GM21717 (cell line): ENCODE results near the gene MORN4.
"Not testable (repeated sequence)": the region's sequence is repeated elsewhere in the genome, so short reads cannot be mapped to it uniquely, and the experiment has no call there.

ENCODE experiments used
- ATAC-seq: cut with Tn5 transposase; IDR thresholded peaks from one replicate; pipeline ENCODE4 v1.9.1; 2021; ENCODE audit warnings: mild to moderate bottlenecking, moderate library complexity; ENCODE audit not compliant: unreplicated experiment

Gene MORN4

DNA sequence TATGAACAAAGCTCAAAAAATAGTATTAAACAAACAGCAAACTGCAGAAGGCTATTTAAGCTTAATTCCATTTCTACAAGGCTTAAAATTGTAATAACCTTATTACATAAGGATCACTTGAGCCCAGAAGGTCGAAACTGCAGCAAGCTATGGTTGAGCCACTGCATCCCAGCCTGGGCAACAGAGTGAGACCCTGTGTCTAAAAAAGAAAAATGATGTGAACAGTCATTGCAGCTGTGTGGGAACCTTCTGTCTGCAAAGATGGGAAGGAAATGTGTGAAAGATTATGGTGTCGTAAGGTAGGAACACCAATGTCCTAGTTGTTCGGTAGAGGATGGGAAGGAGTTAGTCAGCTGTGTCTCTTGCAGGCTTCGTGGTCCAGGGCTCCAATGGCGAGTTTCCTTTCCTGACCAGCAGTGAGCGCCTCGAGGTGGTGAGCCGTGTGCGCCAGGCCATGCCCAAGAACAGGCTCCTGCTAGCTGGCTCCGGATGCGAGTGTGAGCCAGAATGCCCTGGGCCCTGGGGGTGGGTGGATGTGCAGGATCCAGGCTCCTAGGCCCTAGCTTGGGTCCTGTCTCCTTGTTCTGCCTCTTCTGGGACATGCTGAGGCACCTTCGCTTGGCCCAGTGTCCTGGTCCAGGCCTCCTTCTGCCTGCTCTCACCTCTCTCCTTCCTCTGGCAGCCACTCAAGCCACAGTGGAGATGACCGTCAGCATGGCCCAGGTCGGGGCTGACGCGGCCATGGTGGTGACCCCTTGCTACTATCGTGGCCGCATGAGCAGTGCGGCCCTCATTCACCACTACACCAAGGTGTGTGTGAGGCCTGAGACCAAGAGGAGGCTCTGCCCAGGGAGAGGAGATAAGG, 34.7 kb downstream of the MORN4 start:
- ATAC-seq, result no peak

GRCh38 chr10:97597778-97598177, 35.5 kb downstream of the MORN4 start:
- no peak for ATAC-seq

DNA sequence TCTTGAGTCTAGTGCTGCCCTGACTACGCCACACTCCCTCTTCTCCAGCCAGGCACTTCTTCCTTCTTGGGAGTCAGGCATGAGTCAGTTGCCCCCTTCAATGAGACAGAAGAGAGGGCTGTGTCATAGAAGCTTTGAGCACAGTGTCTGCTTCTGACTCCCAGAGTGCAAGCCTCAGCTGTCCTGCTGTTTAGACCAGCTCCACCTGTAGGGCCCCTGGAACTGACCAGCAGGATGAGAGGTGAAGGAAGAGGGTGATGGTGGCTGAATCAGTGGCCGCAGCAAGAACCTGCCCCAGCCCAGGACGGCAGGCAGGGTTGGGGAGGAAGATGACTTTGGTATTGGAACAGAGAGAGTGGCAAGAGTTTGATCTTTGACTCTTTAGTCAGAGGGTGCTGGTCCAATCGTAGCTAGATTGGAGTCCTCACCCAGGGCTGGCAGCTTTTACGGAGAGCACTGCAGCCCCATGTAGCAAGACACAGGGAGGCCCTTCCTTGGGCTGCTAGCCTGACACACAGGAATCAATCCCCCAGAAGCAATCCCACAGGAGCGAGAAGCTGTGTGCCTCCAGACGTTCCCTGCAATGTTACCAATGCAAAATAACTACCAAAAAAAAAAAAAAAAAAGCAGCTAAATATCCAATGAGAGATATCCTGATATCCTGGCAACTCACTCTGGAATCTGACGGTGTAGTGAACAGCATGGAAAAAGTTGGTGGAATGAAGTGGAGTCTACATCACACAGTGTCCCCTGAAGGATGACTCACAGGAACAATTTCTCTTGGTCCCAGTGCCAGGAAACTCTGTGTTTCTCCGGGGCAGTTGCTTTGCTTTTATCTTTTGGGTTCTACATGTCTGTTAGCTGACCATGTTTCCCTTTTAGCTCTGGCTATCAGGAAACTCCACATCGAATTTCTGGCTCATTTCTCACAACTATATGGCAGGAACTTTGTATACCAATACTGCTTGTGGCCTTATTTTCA, 36.9 kb downstream of the MORN4 start:
- no peak for ATAC-seq

DNA sequence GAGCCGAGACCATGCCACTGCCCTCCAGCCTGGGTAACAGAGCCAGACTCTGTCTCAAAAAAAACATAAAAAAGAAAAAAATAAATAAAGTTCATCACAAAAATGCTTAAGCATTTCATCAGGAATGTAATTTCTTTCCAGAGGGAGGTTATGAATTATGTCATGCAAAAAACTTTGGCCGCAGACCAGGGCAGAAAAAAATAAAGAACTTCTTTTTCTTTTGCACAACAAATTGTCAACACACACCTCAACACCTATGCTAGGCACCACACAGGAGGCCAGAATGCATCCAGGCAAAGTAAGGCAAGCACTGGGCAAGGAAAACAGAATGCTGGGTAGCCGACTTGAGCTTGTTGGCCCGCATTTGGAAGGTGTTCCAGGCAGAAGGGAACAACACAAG, 39.9 kb downstream of the MORN4 start:
- no peak for ATAC-seq

GRCh38 chr10:97590748-97591495, 42.4 kb downstream of the MORN4 start:
- ATAC-seq, result no peak

GRCh38 chr10:97590082-97590747, 43.1 kb downstream of the MORN4 start:
- ATAC-seq, result no peak

DNA sequence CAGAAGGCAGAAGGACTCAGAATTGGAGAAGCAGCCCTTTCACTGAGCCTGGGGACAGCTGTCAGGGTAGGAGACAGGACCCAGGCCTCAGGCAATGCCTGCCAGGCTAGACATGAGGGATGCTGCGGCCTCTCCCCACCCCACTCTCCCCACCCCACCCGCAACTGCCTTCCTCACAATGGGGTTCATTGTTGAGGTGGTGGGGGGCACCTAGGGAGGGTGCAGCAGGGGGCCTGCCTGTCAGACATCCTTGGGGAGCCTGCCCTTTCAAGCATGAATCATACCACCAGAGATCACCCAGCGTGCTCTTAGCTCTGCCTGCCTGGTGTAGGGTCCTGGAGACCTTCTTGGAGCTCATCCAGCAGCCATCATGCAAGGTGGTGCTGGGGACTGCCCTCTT, 43.8 kb downstream of the MORN4 start, which contains the start of gene C10orf62:
Gene C10orf62 (plus strand): TSS at position 243 of the 400 bp plus-strand sequence. CDS start 177 bp downstream, outside the sequence.
- ATAC-seq, result no peak

DNA sequence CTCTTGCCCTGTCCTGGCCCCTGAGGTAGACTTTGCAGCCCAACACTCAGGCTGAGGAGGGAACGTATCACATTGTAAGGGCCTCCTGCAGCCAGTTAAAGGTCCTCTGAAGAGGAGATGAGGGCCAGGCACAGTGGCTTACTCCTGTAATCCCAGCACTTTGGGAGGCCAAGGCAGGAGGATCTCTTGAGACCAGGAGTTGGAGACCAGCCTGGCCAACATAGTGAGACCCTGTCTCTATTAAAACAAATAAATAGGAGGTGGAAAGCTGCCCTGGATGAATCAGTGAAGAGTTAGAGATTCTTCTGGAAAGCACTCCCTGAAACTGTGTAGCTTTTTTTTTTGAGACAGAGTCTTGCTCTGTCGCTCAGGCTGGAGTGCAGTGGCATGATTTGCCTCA, 46.1 kb downstream of the MORN4 start:
- no peak for ATAC-seq

DNA sequence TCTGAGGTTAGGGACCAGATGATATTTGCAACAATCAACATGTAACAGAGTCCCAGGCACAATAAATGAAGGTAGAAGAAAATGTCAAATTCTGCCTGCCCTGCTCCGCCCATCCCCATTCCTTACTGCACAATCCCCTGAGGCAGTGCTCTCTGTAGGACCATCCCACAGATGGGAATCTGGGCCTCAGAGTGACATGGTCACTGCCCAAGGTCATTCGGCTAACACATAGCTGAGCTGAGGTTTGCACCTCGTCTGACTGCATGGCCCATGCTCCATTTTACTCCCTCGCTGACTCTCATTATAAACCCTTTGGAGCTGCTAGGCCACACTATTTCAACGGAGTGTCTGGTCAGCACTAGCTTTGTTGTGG, 47.9 kb downstream of the MORN4 start:
- ATAC-seq, result no peak

DNA sequence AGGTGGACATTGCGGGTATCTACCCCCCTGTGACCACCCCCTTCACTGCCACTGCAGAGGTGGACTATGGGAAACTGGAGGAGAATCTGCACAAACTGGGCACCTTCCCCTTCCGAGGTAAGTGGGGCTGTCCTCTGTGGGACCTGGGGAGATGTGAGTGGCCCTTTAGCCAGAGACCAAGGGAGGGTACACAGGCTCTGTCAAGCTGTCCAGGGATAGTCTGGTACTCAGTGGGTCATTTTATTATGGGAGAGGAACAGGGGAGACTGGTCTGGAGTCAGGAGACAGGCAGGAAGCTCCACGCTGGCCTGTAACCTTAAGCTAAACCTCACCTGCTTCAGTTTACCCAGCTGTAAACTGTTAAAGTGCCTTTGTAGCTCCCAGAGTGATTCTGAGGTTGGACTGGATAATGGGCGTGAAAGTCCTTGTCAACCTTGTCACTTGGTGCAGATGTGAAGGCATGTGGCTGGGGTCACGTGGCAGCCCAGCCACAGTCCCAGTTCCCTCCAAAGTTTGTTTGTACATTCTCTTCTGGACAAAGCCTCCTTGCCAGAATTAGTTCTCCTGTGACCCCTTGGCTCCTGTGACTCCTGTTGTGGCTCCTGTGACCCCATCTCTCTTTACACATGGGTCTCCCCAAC, 48.4 kb downstream of the MORN4 start:
- no peak for ATAC-seq

GRCh38 chr10:97584060-97584797, 49.1 kb downstream of the MORN4 start, which contains the start of gene HOGA1:
HOGA1 (plus strand) TSS chr10:97584389; CDS start chr10:97584704, 315 bp downstream.
- no peak for ATAC-seq

DNA sequence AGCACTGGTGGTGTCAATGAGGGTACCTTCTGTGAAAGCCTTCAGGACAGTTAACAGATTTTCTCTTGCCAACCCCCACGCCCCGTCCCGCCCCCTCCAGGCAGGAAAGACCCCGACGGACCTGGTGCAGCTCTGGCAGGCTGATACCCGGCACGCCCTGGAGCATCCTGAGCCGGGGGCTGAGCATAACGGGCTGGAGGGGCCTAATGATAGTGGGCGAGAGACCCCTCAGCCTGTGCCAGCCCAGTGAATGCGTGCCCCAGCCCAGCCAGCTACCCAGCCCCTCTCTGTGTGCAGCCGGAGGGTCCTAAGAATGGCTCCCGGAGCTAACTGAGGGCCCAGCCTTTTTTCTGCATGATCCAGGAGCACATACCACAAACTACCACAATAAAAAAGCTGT, 49.8 kb downstream of the MORN4 start:
- ATAC-seq, result no peak

DNA sequence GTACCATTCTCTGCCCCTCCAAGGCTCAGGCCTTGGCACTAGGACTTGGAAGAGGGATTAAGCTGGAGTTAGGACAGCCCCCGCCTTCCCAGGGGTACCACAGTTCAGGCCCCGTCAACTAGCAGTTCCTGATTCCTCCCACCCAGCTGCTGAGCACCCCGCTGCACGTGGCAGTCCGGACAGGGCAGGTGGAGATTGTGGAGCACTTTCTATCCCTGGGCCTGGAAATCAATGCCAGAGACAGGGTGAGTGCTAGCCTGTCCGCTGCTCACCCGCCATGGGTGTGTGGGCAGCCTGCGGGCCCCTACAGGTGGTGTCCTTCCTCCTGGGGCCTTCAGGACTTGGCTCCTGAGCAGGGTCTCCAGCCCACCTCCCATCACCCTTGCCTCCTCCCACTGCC, 51.1 kb downstream of the MORN4 start:
- ATAC-seq, result no peak

- no peak for ATAC-seq
Measured at GRCh38 chr10:97580421-97581367, 52.6 kb downstream of the MORN4 start.

- ATAC-seq, result no peak
Measured at GRCh38 chr10:97578171-97578844, 55.0 kb downstream of the MORN4 start.

DNA sequence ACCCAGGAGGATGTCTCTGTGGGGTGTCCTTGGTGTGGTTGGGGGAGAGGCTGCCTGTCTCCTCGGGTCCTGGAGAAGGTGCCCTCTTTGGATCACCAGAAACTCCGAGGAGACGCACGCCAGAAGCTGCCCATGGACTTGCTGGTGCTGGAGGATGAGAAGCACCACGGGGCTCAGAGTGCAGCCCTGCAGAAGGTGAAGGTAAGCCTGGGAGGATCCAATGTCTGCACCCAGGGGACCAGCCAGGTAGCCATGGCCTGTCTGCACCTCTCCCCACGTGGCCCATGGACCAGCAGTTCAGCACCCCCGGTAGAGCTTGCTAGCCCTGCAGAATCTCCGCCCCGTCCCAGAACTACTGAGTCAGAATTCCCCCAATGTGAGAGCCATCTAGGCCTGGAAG, 55.6 kb downstream of the MORN4 start:
- no peak for ATAC-seq

GRCh38 chr10:97576487-97576886, 56.8 kb downstream of the MORN4 start:
- not testable (repeated sequence) for ATAC-seq
